WTC11 (cell line): ENCODE measurements around the gene NHS. TPM values are rescaled to one million over a fixed set of nuclear protein-coding genes. Genes with fewer than 3 reads are reported as not detected.
"Not testable (repeated sequence)": the region's sequence is repeated elsewhere in the genome, so short reads cannot be mapped to it uniquely, and the experiment has no call there.

Source experiments
- ATAC-seq: fragments of 200-7000 bp; cut with Tn5 transposase; 2 replicates; pipeline ENCODE4 v1.10.0; 2021; ENCODE audit warnings: mild to moderate bottlenecking, moderate library complexity
- CTCF ChIA-PET: fragments of 300-600 bp; sonication (Branson Sonifier 250); formaldehyde crosslinking; loops from one replicate; lab custom pipeline; 2021; ENCODE audit warnings: antibody characterized with exemption; lab: Charles Lee
- POLR2A ChIA-PET: fragments of 350-600 bp; sonication (Branson Sonifier 250); formaldehyde crosslinking; loops from one replicate; lab custom pipeline; 2021; ENCODE audit warnings: antibody characterized with exemption; lab: Charles Lee
- DNase-seq: peaks from one replicate; pipeline ENCODE4 v3.0.0; 2021; ENCODE audit warnings: low spot score
- H3K27ac Mint-ChIP-seq: 2 replicates; pipeline ENCODE4 v1.8.0; 2021; ENCODE audit warnings: mixed read lengths
- H3K27me3 Mint-ChIP-seq: 2 replicates; pipeline ENCODE4 v1.8.0; 2021; ENCODE audit warnings: low read depth, mild to moderate bottlenecking, moderate library complexity, mixed read lengths
- H3K36me3 Mint-ChIP-seq: 2 replicates; pipeline ENCODE4 v1.8.0; 2021; ENCODE audit warnings: mixed read lengths
- H3K4me1 Mint-ChIP-seq: 2 replicates; pipeline ENCODE4 v1.8.0; 2022; ENCODE audit warnings: mixed read lengths
- H3K4me3 Mint-ChIP-seq: 2 replicates; pipeline ENCODE4 v1.8.0; 2021; ENCODE audit warnings: mild to moderate bottlenecking, moderate library complexity, mixed read lengths
- H3K9me3 Mint-ChIP-seq: 2 replicates; pipeline ENCODE4 v1.8.0; 2021; ENCODE audit warnings: mixed read lengths
- EMX1 ChIP-seq: fragments of 250-450 bp; sonication (Bioruptor Pico); IDR thresholded peaks from 2 replicates; pipeline ENCODE4 v1.8.0; 2021; ENCODE audit warnings: mild to moderate bottlenecking
- GRHL2 ChIP-seq: fragments of 250-450 bp; sonication (Bioruptor Pico); IDR thresholded peaks from 2 replicates; pipeline ENCODE4 v1.8.0; 2022; ENCODE audit warnings: mild to moderate bottlenecking, moderate library complexity; ENCODE audit not compliant: insufficient replicate concordance, severe bottlenecking
- HMGA2 ChIP-seq: fragments of 250-450 bp; sonication (Bioruptor Pico); IDR thresholded peaks from 2 replicates; pipeline ENCODE4 v1.4.0; 2021; ENCODE audit warnings: mild to moderate bottlenecking, moderate library complexity
- IRF2 ChIP-seq: sonication (generic); formaldehyde crosslinking; IDR thresholded peaks from 2 replicates; pipeline ENCODE4 v1.8.0; 2022; ENCODE audit warnings: low read depth, missing genetic modification reagents, borderline replicate concordance
- RORB ChIP-seq: fragments of 250-450 bp; sonication (Bioruptor Pico); IDR thresholded peaks from 2 replicates; pipeline ENCODE4 v1.9.0; 2021; ENCODE audit warnings: mild to moderate bottlenecking
- SMAD3 ChIP-seq: sonication (generic); formaldehyde crosslinking; IDR thresholded peaks from 2 replicates; pipeline ENCODE4 v1.8.0; 2022; ENCODE audit warnings: missing genetic modification reagents, mild to moderate bottlenecking, borderline replicate concordance
- SP1 ChIP-seq: sonication (generic); formaldehyde crosslinking; conservative IDR thresholded peaks from 2 replicates; pipeline ENCODE4 v1.8.1; 2022; ENCODE audit warnings: missing genetic modification reagents
- TP53 ChIP-seq: sonication (generic); formaldehyde crosslinking; IDR thresholded peaks from 2 replicates; pipeline ENCODE4 v1.8.1; 2023; ENCODE audit warnings: mild to moderate bottlenecking, missing genetic modification reagents
- ZBTB21 ChIP-seq: sonication (generic); formaldehyde crosslinking; IDR thresholded peaks from 2 replicates; pipeline ENCODE4 v1.8.1; 2023; ENCODE audit warnings: mild to moderate bottlenecking, missing genetic modification reagents, borderline replicate concordance
- ZNF396 ChIP-seq: fragments of 250-450 bp; sonication (Bioruptor Pico); IDR thresholded peaks from 2 replicates; pipeline ENCODE4 v1.8.0; 2021; ENCODE audit warnings: mild to moderate bottlenecking, moderate library complexity, borderline replicate concordance
- ZNF416 ChIP-seq: fragments of 250-450 bp; sonication (Bioruptor Pico); IDR thresholded peaks from 2 replicates; pipeline ENCODE4 v1.9.0; 2021; ENCODE audit warnings: mild to moderate bottlenecking, inconsistent platforms
- total RNA-seq: library from RNA; stranded (reverse); gene quantifications from 3 replicates; pipeline ENCODE4 v1.2.3, GENCODE V29; 2021
- TF ChIP-seq, protein P1 (sequence below): sonication (generic); formaldehyde crosslinking; IDR thresholded peaks from 2 replicates; pipeline ENCODE4 v1.8.1; 2022; ENCODE audit warnings: mild to moderate bottlenecking, missing genetic modification reagents, moderate library complexity, borderline replicate concordance
- TF ChIP-seq, protein P2 (sequence below): fragments of 250-450 bp; sonication (Bioruptor Pico); IDR thresholded peaks from 2 replicates; pipeline ENCODE4 v1.8.0; 2021; ENCODE audit warnings: mild to moderate bottlenecking
- TF ChIP-seq, protein P3 (sequence below): fragments of 200-600 bp; IDR thresholded peaks from 2 replicates; pipeline ENCODE4 v1.8.0; 2022; ENCODE audit warnings: antibody characterized with exemption
- TF ChIP-seq, protein P4 (sequence below): fragments of 250-450 bp; sonication (Bioruptor Pico); IDR thresholded peaks from 2 replicates; pipeline ENCODE4 v1.9.0; 2021; ENCODE audit warnings: mild to moderate bottlenecking, borderline replicate concordance
- TF ChIP-seq, protein P5 (sequence below): sonication (generic); formaldehyde crosslinking; IDR thresholded peaks from 2 replicates; pipeline ENCODE4 v1.8.1; 2023; ENCODE audit warnings: mild to moderate bottlenecking, moderate library complexity, missing genetic modification reagents
- TF ChIP-seq, protein P6 (sequence below): sonication (generic); formaldehyde crosslinking; IDR thresholded peaks from 2 replicates; pipeline ENCODE4 v1.8.1; 2023; ENCODE audit warnings: mild to moderate bottlenecking, missing genetic modification reagents, borderline replicate concordance

NHS gene
- total RNA-seq, 1 experiment from 2014 or later, result 5.8 TPM

DNA sequence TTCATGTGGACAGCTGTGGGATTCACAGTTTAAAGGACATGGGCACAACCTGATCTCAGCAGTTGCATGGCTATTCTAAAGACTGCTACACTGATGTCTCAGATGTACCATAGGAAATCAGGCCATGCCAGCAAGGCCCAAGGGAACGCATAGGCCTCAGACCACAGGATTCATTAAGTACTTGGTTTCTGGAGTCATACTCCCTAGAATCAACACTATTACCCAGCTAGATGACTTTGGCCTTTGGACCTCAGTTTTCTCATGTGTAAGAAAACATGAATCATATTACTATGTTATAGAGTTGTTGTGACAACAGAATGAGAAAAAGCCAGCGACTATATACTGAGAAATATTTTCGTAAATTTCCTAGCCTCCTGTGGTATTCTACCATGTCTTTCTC, 67.9 kb downstream of the NHS start (continued):
- TF ChIP-seq, protein P1, sequence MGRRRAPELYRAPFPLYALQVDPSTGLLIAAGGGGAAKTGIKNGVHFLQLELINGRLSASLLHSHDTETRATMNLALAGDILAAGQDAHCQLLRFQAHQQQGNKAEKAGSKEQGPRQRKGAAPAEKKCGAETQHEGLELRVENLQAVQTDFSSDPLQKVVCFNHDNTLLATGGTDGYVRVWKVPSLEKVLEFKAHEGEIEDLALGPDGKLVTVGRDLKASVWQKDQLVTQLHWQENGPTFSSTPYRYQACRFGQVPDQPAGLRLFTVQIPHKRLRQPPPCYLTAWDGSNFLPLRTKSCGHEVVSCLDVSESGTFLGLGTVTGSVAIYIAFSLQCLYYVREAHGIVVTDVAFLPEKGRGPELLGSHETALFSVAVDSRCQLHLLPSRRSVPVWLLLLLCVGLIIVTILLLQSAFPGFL (CRISPR knock-in tag), result no peak
- TF ChIP-seq, protein P2, sequence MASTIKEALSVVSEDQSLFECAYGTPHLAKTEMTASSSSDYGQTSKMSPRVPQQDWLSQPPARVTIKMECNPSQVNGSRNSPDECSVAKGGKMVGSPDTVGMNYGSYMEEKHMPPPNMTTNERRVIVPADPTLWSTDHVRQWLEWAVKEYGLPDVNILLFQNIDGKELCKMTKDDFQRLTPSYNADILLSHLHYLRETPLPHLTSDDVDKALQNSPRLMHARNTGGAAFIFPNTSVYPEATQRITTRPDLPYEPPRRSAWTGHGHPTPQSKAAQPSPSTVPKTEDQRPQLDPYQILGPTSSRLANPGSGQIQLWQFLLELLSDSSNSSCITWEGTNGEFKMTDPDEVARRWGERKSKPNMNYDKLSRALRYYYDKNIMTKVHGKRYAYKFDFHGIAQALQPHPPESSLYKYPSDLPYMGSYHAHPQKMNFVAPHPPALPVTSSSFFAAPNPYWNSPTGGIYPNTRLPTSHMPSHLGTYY (CRISPR knock-in tag), result no peak
- TF ChIP-seq EMX1 (no peak), ZNF396 (CRISPR knock-in tag) (no peak), RORB (CRISPR knock-in tag) (no peak), ZBTB21 (CRISPR knock-in tag) (no peak)

DNA sequence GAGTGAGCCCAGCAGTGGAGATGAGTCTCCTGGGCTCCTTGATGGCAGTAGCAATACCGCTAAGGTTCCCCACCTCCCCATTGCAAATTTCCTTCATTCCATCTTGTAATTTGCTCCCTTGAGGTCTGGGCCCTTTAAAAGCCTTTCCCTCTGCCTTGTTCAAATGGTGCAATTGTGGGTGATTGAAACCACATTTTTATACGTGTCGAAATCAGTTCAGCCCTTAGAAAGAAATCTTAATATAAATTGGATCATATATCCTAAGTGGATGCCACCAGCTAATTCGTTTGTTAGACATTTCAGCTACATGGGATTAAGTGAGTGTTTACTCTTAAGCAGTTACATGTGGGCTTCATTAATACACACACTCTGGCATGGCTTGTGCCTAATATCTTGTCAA, 68.6 kb downstream of the NHS start:
- CTCF ChIA-PET, result no interaction called here
- POLR2A ChIA-PET, result no interaction called here
- no peaks in the 10 kb centered on the region for H3K36me3 Mint-ChIP-seq

DNA sequence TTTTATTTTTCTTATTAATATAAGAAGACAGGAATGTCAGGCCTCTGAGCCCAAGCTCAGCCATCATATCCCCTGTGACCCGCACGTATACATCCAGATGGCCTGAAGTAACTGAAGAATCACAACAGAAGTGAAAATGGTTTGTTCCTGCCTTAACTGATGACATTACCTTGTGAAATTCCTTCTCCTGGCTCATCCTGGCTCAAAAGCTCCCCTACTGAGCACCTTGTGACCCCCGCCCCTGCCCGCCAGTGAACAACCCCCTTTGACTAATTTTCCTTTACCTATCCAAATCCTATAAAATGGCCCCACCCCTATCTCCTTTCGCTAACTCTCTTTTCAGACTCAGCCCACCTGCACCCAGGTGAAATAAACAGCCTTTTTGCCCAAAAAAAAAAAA, 71.3 kb downstream of the NHS start:
- H3K27me3 Mint-ChIP-seq, H3K27ac Mint-ChIP-seq, POLR2A ChIA-PET, H3K4me3 Mint-ChIP-seq, H3K9me3 Mint-ChIP-seq, H3K36me3 Mint-ChIP-seq, ATAC-seq, CTCF ChIA-PET, DNase-seq: not testable (repeated sequence)
- H3K4me1 Mint-ChIP-seq, result peaks cover 28% of the 10 kb centered on the region

More for the DNA sequence above, 68.6 kb downstream of the NHS start:
- no peak for ATAC-seq
- no peak for DNase-seq
- Mint-ChIP-seq H3K27me3 (no peaks in the 10 kb centered on the region), H3K27ac (no peak overlapping the region), H3K4me3 (no peak overlapping the region), H3K9me3 (no peaks in the 10 kb centered on the region), H3K4me1 (peaks cover 23% of the 10 kb centered on the region)
- TF ChIP-seq SP1 (CRISPR knock-in tag) (no peak), IRF2 (CRISPR knock-in tag) (no peak), ZNF416 (CRISPR knock-in tag) (no peak), GRHL2 (CRISPR knock-in tag) (no peak), HMGA2 (CRISPR knock-in tag) (no peak), SMAD3 (CRISPR knock-in tag) (no peak), TP53 (CRISPR knock-in tag) (no peak)
- TF ChIP-seq, protein P3, sequence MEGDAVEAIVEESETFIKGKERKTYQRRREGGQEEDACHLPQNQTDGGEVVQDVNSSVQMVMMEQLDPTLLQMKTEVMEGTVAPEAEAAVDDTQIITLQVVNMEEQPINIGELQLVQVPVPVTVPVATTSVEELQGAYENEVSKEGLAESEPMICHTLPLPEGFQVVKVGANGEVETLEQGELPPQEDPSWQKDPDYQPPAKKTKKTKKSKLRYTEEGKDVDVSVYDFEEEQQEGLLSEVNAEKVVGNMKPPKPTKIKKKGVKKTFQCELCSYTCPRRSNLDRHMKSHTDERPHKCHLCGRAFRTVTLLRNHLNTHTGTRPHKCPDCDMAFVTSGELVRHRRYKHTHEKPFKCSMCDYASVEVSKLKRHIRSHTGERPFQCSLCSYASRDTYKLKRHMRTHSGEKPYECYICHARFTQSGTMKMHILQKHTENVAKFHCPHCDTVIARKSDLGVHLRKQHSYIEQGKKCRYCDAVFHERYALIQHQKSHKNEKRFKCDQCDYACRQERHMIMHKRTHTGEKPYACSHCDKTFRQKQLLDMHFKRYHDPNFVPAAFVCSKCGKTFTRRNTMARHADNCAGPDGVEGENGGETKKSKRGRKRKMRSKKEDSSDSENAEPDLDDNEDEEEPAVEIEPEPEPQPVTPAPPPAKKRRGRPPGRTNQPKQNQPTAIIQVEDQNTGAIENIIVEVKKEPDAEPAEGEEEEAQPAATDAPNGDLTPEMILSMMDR, result no peak
- TF ChIP-seq, protein P4, sequence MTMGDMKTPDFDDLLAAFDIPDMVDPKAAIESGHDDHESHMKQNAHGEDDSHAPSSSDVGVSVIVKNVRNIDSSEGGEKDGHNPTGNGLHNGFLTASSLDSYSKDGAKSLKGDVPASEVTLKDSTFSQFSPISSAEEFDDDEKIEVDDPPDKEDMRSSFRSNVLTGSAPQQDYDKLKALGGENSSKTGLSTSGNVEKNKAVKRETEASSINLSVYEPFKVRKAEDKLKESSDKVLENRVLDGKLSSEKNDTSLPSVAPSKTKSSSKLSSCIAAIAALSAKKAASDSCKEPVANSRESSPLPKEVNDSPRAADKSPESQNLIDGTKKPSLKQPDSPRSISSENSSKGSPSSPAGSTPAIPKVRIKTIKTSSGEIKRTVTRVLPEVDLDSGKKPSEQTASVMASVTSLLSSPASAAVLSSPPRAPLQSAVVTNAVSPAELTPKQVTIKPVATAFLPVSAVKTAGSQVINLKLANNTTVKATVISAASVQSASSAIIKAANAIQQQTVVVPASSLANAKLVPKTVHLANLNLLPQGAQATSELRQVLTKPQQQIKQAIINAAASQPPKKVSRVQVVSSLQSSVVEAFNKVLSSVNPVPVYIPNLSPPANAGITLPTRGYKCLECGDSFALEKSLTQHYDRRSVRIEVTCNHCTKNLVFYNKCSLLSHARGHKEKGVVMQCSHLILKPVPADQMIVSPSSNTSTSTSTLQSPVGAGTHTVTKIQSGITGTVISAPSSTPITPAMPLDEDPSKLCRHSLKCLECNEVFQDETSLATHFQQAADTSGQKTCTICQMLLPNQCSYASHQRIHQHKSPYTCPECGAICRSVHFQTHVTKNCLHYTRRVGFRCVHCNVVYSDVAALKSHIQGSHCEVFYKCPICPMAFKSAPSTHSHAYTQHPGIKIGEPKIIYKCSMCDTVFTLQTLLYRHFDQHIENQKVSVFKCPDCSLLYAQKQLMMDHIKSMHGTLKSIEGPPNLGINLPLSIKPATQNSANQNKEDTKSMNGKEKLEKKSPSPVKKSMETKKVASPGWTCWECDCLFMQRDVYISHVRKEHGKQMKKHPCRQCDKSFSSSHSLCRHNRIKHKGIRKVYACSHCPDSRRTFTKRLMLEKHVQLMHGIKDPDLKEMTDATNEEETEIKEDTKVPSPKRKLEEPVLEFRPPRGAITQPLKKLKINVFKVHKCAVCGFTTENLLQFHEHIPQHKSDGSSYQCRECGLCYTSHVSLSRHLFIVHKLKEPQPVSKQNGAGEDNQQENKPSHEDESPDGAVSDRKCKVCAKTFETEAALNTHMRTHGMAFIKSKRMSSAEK (CRISPR knock-in tag), result no peak
- TF ChIP-seq, protein P5, sequence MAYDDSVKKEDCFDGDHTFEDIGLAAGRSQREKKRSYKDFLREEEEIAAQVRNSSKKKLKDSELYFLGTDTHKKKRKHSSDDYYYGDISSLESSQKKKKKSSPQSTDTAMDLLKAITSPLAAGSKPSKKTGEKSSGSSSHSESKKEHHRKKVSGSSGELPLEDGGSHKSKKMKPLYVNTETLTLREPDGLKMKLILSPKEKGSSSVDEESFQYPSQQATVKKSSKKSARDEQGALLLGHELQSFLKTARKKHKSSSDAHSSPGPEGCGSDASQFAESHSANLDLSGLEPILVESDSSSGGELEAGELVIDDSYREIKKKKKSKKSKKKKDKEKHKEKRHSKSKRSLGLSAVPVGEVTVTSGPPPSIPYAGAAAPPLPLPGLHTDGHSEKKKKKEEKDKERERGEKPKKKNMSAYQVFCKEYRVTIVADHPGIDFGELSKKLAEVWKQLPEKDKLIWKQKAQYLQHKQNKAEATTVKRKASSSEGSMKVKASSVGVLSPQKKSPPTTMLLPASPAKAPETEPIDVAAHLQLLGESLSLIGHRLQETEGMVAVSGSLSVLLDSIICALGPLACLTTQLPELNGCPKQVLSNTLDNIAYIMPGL, result no peak
- TF ChIP-seq, protein P6, sequence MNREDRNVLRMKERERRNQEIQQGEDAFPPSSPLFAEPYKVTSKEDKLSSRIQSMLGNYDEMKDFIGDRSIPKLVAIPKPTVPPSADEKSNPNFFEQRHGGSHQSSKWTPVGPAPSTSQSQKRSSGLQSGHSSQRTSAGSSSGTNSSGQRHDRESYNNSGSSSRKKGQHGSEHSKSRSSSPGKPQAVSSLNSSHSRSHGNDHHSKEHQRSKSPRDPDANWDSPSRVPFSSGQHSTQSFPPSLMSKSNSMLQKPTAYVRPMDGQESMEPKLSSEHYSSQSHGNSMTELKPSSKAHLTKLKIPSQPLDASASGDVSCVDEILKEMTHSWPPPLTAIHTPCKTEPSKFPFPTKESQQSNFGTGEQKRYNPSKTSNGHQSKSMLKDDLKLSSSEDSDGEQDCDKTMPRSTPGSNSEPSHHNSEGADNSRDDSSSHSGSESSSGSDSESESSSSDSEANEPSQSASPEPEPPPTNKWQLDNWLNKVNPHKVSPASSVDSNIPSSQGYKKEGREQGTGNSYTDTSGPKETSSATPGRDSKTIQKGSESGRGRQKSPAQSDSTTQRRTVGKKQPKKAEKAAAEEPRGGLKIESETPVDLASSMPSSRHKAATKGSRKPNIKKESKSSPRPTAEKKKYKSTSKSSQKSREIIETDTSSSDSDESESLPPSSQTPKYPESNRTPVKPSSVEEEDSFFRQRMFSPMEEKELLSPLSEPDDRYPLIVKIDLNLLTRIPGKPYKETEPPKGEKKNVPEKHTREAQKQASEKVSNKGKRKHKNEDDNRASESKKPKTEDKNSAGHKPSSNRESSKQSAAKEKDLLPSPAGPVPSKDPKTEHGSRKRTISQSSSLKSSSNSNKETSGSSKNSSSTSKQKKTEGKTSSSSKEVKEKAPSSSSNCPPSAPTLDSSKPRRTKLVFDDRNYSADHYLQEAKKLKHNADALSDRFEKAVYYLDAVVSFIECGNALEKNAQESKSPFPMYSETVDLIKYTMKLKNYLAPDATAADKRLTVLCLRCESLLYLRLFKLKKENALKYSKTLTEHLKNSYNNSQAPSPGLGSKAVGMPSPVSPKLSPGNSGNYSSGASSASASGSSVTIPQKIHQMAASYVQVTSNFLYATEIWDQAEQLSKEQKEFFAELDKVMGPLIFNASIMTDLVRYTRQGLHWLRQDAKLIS, result no peak
